GM12892 (cell line): Measurements from ENCODE around the gene XYLT1.

Source experiments
- POLR2A ChIP-seq: IDR thresholded peaks from 2 replicates; pipeline ENCODE4 v1.6.1; 2011; ENCODE audit warnings: low read depth, low read length, control low read depth
- POLR2AphosphoS5 ChIP-seq: IDR thresholded peaks from 2 replicates; pipeline ENCODE4 v1.6.1; 2011; ENCODE audit warnings: low read depth, low read length, control low read depth
- TAF1 ChIP-seq: IDR thresholded peaks from 2 replicates; pipeline ENCODE4 v1.6.1; 2011; ENCODE audit warnings: low read depth, mild to moderate bottlenecking, control low read depth, low read length, borderline replicate concordance

GRCh38 chr16:17261197-17261858 is 209.4 kb downstream of the XYLT1 start:
- no peak for TF ChIP-seq POLR2A
- no peak for TF ChIP-seq POLR2AphosphoS5
- no peak for TF ChIP-seq TAF1
